H9 (cell line): ENCODE data around the gene PRKCA. TPM values are rescaled to one million over a fixed set of nuclear protein-coding genes. Genes with fewer than 3 reads are reported as not detected.

ENCODE experiments used
- DNase-seq: peaks from one replicate; pipeline ENCODE4 v3.0.0-alpha.2; 2017
- H2AFZ ChIP-seq: one replicate; pipeline ENCODE4 v1.6.1; 2013; ENCODE audit warnings: mild to moderate bottlenecking, low read length, control low read depth, moderate library complexity
- H2AK5ac ChIP-seq: 2 replicates; pipeline ENCODE4 v1.6.1; 2013; ENCODE audit warnings: low read length, control low read depth, mixed read lengths; ENCODE audit not compliant: insufficient read length
- H2BK120ac ChIP-seq: one replicate; pipeline ENCODE4 v1.6.1; 2013; ENCODE audit warnings: low read depth, mild to moderate bottlenecking, low read length, control low read depth, inconsistent platforms; ENCODE audit not compliant: poor library complexity, severe bottlenecking
- H2BK12ac ChIP-seq: 2 replicates; pipeline ENCODE4 v1.6.1; 2013; ENCODE audit warnings: low read length, control low read depth, mixed read lengths, low read depth; ENCODE audit not compliant: insufficient read length
- H2BK15ac ChIP-seq: 2 replicates; pipeline ENCODE4 v1.6.1; 2013; ENCODE audit warnings: low read depth, low read length, control low read depth
- H2BK20ac ChIP-seq: one replicate; pipeline ENCODE4 v1.6.1; 2013; ENCODE audit warnings: low read depth, mild to moderate bottlenecking, low read length, control low read depth, inconsistent platforms; ENCODE audit not compliant: poor library complexity, severe bottlenecking
- H2BK5ac ChIP-seq: 2 replicates; pipeline ENCODE4 v1.6.1; 2013; ENCODE audit warnings: low read length, control low read depth, mixed read lengths; ENCODE audit not compliant: insufficient read length
- H3K14ac ChIP-seq: 2 replicates; pipeline ENCODE4 v1.6.1; 2013; ENCODE audit warnings: low read length, control low read depth; ENCODE audit not compliant: insufficient read depth
- H3K18ac ChIP-seq: 2 replicates; pipeline ENCODE4 v1.6.1; 2013; ENCODE audit warnings: low read depth, mild to moderate bottlenecking, mixed read lengths, low read length, control low read depth; ENCODE audit not compliant: insufficient read length
- H3K23ac ChIP-seq: 2 replicates; pipeline ENCODE4 v1.6.1; 2013; ENCODE audit warnings: low read length, control low read depth, mixed read lengths, low read depth; ENCODE audit not compliant: insufficient read length
- H3K23me2 ChIP-seq: 2 replicates; pipeline ENCODE4 v1.6.1; 2013; ENCODE audit warnings: low read depth, mild to moderate bottlenecking, mixed read lengths, low read length, control low read depth; ENCODE audit not compliant: insufficient read length, poor library complexity, severe bottlenecking
- H3K27ac ChIP-seq: 2 replicates; pipeline ENCODE4 v1.5.1; 2013; ENCODE audit warnings: low read length, control low read depth, mixed read lengths, low read depth; ENCODE audit not compliant: insufficient read length
- H3K27me3 ChIP-seq: 2 replicates; pipeline ENCODE4 v1.6.1; 2013; ENCODE audit warnings: low read length, control low read depth, inconsistent platforms; ENCODE audit not compliant: insufficient read depth
- H3K4ac ChIP-seq: 2 replicates; pipeline ENCODE4 v1.6.1; 2013; ENCODE audit warnings: low read depth, mild to moderate bottlenecking, control low read depth, inconsistent platforms, low read length, moderate library complexity
- H3K4me1 ChIP-seq: 2 replicates; pipeline ENCODE4 v1.6.1; 2013; ENCODE audit warnings: low read length, control low read depth, inconsistent platforms; ENCODE audit not compliant: insufficient read depth
- H3K4me2 ChIP-seq: 2 replicates; pipeline ENCODE4 v1.6.1; 2013; ENCODE audit warnings: low read length, control low read depth, mixed read lengths; ENCODE audit not compliant: insufficient read length, insufficient read depth
- H3K56ac ChIP-seq: 2 replicates; pipeline ENCODE4 v1.6.1; 2013; ENCODE audit warnings: low read depth, mild to moderate bottlenecking, mixed read lengths, low read length, control low read depth; ENCODE audit not compliant: insufficient read length
- H3K79me1 ChIP-seq: 2 replicates; pipeline ENCODE4 v1.6.1; 2013; ENCODE audit warnings: low read depth, mild to moderate bottlenecking, moderate library complexity, low read length, control low read depth, inconsistent platforms; ENCODE audit not compliant: insufficient read depth, poor library complexity, severe bottlenecking
- H3K79me2 ChIP-seq: 2 replicates; pipeline ENCODE4 v1.6.1; 2013; ENCODE audit warnings: low read length, control low read depth, inconsistent platforms; ENCODE audit not compliant: insufficient read depth
- H3K9ac ChIP-seq: 2 replicates; pipeline ENCODE4 v1.6.1; 2013; ENCODE audit warnings: low read length, control low read depth, mixed read lengths; ENCODE audit not compliant: insufficient read length; ENCODE audit errors: extremely low read depth
- H3K9me3 ChIP-seq: one replicate; pipeline ENCODE4 v1.6.1; 2013; ENCODE audit warnings: low read depth, low read length, inconsistent platforms; ENCODE audit not compliant: control insufficient read depth
- H3T11ph ChIP-seq: one replicate; pipeline ENCODE4 v1.6.1; 2013; ENCODE audit warnings: mild to moderate bottlenecking, low read length, control low read depth, inconsistent platforms
- H4K20me1 ChIP-seq: one replicate; pipeline ENCODE4 v1.6.1; 2013; ENCODE audit not compliant: control insufficient read depth, insufficient read length, insufficient read depth
- H4K5ac ChIP-seq: 2 replicates; pipeline ENCODE4 v1.6.1; 2013; ENCODE audit warnings: low read depth, mild to moderate bottlenecking, mixed read lengths, low read length, control low read depth; ENCODE audit not compliant: insufficient read length
- H4K8ac ChIP-seq: replicated peaks from 2 replicates; pipeline ENCODE4 v1.6.1; 2013; ENCODE audit warnings: low read length, control low read depth, mixed read lengths, low read depth; ENCODE audit not compliant: insufficient read length
- H4K91ac ChIP-seq: 2 replicates; pipeline ENCODE4 v1.6.1; 2013; ENCODE audit warnings: low read depth, mild to moderate bottlenecking, moderate library complexity, mixed read lengths, low read length, control low read depth; ENCODE audit not compliant: insufficient read length
- H3K27ac Mint-ChIP-seq, 3 experiments: 2 replicates in 2 of 3; 3 replicates in 1 of 3; pipeline ENCODE4 v1.8.0; 2020 to 2021; ENCODE audit warnings: mixed read lengths in 3 of 3, mild to moderate bottlenecking in 1 of 3, moderate library complexity in 1 of 3
- H3K27me3 Mint-ChIP-seq: 2 replicates; pipeline ENCODE4 v1.8.0; 2021; ENCODE audit warnings: low read depth, mild to moderate bottlenecking, moderate library complexity, mixed read lengths
- H3K36me3 Mint-ChIP-seq, 3 experiments: 2 replicates in 2 of 3; 3 replicates in 1 of 3; pipeline ENCODE4 v1.8.0; 2020 to 2021; ENCODE audit warnings: low read depth in 3 of 3, mixed read lengths in 3 of 3; ENCODE audit not compliant: insufficient read depth in 1 of 3
- H3K4me1 Mint-ChIP-seq, 2 experiments: 2 replicates each; pipeline ENCODE4 v1.8.0; 2020; ENCODE audit warnings: mixed read lengths in 2 of 2
- H3K4me3 Mint-ChIP-seq, 2 experiments: 2 replicates in 1 of 2; 3 replicates in 1 of 2; pipeline ENCODE4 v1.8.0; 2020 to 2021; ENCODE audit warnings: mild to moderate bottlenecking in 2 of 2, mixed read lengths in 2 of 2, moderate library complexity in 1 of 2
- H3K9me3 Mint-ChIP-seq, 2 experiments: 2 replicates in 1 of 2; 3 replicates in 1 of 2; pipeline ENCODE4 v1.8.0; 2020; ENCODE audit warnings: mild to moderate bottlenecking in 2 of 2, mixed read lengths in 2 of 2, moderate library complexity in 1 of 2
- WGBS: extraction: QIAGEN DNeasy Blood & Tissue Kit; methylation state at CpG from one replicate; pipeline ENCODE4 v1.1.7; 2013; ENCODE audit warnings: missing lambda C conversion rate, low lambda C conversion rate, mixed read lengths; ENCODE audit not compliant: insufficient read length; ENCODE audit errors: extremely low coverage; 5-methylcytosine and 5-hydroxymethylcytosine counted together
- total RNA-seq: library from RNA; stranded (reverse); gene quantifications from 2 replicates; pipeline ENCODE4 v1.2.1, GENCODE V29; 2021
- TF ChIP-seq, protein P1 (sequence below): fragments of 200-600 bp; sonication (generic); conservative IDR thresholded peaks from 3 replicates; pipeline ENCODE4 v1.8.0; 2021; ENCODE audit warnings: antibody characterized with exemption, mild to moderate bottlenecking

PRKCA gene
- total RNA-seq, 1 experiment from 2014 or later: 10.5 TPM

DNA sequence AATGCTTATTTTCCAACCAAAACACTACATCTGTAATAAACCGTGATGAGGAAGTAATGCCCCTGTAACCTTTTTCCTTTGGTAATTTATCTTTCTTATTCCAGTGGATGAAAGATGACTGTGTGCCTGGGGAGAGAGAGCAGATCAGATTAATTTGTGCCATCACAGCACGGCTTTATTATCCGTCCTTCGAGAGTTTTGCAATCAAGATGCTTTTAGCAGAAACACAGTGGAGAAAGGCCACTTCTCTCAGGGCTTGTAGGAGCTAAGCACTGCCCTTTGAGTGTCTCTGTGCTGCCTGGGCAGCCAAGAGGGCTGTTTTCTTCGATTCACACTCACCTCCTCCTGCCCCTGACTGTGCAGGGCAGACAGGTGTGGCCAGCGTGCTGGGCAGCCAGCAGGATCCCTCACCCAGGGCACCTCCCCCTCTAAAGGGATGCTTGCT, 190.2 kb downstream of the PRKCA start:
- Histone ChIP-seq H3K27ac (no peak overlapping the region), H3K79me1 (no peaks in the 10 kb centered on the region), H3K4me1 (peaks cover 7% of the 10 kb centered on the region), H4K20me1 (no peaks in the 10 kb centered on the region), H3K23ac (no peak overlapping the region), H3T11ph (no peak overlapping the region), H3K9ac (no peak overlapping the region), H3K9me3 (no peaks in the 10 kb centered on the region), H4K5ac (no peak overlapping the region), H2BK5ac (no peak overlapping the region), H3K4me2 (no peak overlapping the region), H4K8ac (no peak overlapping the region), H2BK20ac (no peak overlapping the region), H2AK5ac (no peak overlapping the region), H2AFZ (no peak overlapping the region), H2BK120ac (no peak overlapping the region), H3K27me3 (no peaks in the 10 kb centered on the region), H3K18ac (no peak overlapping the region), H4K91ac (no peak overlapping the region), H3K14ac (no peak overlapping the region), H3K23me2 (no peaks in the 10 kb centered on the region), H3K56ac (no peak overlapping the region), H3K4ac (no peak overlapping the region), H3K79me2 (no peaks in the 10 kb centered on the region), H2BK12ac (no peak overlapping the region), H2BK15ac (no peak overlapping the region)
- Mint-ChIP-seq H3K4me3 (no peak overlapping the region), H3K4me1 (peaks cover 31 to 34% of the 10 kb centered on the region in 2 experiments), H3K27me3 (no peaks in the 10 kb centered on the region), H3K36me3 (no peaks in the 10 kb centered on the region), H3K9me3 (no peaks in the 10 kb centered on the region), H3K27ac (peak overlapping the region in 1 of 3 experiments; percentile 65; a peak in 2 of 7 replicates)
- TF ChIP-seq, protein P1, sequence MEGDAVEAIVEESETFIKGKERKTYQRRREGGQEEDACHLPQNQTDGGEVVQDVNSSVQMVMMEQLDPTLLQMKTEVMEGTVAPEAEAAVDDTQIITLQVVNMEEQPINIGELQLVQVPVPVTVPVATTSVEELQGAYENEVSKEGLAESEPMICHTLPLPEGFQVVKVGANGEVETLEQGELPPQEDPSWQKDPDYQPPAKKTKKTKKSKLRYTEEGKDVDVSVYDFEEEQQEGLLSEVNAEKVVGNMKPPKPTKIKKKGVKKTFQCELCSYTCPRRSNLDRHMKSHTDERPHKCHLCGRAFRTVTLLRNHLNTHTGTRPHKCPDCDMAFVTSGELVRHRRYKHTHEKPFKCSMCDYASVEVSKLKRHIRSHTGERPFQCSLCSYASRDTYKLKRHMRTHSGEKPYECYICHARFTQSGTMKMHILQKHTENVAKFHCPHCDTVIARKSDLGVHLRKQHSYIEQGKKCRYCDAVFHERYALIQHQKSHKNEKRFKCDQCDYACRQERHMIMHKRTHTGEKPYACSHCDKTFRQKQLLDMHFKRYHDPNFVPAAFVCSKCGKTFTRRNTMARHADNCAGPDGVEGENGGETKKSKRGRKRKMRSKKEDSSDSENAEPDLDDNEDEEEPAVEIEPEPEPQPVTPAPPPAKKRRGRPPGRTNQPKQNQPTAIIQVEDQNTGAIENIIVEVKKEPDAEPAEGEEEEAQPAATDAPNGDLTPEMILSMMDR: no peak
- WGBS: no CpG with 5 or more reads among the region's 6 CpGs
- peak; percentile 52 for DNase-seq
